Transverse colon (tissue), 3 donors: ENCODE data around the gene TARS1.

Source experiments
- EP300 ChIP-seq: sonication (generic); formaldehyde crosslinking; IDR thresholded peaks from one replicate; pipeline ENCODE4 v1.6.1; 2017; ENCODE audit warnings: antibody characterized with exemption, low read depth
- TF ChIP-seq, protein P1 (sequence below), 5 experiments: fragments of 200-600 bp in 3 of 5; fragments of 450-650 bp in 2 of 5; sonication (generic) in 3 of 5; IDR thresholded peaks; 1 replicate in 2 of 5; 2 replicates in 3 of 5; pipeline ENCODE4 v1.5.1; 2016 to 2017; ENCODE audit warnings: antibody characterized with exemption in 5 of 5, inconsistent platforms in 3 of 5, mild to moderate bottlenecking in 2 of 5, moderate library complexity in 1 of 5

DNA sequence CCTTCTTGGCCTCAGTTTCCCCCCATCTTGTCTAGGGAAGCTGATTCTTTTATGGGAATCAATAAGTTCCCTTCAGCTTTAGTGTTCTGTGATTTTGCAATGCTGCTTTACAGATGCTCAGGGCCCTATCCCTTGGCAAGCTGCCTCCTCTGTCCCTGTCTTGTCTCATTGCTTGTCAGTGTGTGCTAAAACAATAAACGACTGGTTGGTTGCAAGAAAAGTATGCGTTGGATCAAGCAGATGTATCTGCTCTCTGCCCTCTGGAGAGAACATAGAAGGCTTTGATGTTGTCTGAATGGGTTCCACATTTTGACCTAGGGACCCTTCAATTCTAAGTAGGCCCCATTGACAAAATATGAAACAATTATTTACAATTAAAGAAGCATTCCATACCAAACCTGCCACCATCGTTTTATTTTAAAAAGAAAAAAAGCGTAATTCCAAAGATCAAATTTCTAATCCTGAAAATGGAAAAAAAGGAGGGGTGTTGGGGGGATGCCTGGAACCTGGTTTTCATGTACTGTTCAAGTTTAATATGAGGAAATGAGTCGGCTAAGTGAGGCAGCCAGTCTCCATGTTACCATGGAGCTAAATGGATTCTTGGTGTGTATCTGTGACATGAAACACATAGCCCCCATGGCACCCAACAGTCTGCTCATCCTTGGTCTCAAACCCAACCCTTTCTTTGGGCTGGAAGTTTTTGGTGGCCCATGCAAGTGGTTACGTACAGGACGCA, 31.2 kb upstream of the TARS1 start:
- TF ChIP-seq, protein P1, sequence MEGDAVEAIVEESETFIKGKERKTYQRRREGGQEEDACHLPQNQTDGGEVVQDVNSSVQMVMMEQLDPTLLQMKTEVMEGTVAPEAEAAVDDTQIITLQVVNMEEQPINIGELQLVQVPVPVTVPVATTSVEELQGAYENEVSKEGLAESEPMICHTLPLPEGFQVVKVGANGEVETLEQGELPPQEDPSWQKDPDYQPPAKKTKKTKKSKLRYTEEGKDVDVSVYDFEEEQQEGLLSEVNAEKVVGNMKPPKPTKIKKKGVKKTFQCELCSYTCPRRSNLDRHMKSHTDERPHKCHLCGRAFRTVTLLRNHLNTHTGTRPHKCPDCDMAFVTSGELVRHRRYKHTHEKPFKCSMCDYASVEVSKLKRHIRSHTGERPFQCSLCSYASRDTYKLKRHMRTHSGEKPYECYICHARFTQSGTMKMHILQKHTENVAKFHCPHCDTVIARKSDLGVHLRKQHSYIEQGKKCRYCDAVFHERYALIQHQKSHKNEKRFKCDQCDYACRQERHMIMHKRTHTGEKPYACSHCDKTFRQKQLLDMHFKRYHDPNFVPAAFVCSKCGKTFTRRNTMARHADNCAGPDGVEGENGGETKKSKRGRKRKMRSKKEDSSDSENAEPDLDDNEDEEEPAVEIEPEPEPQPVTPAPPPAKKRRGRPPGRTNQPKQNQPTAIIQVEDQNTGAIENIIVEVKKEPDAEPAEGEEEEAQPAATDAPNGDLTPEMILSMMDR (IDR thresholded peaks at IDR 0.05): no peak
- peak; percentile 44 for TF ChIP-seq EP300
